ENCODE data around the gene RSAD1. TPM values are rescaled to one million over a fixed set of nuclear protein-coding genes. Genes with fewer than 3 reads are reported as not detected.

RSAD1 gene
- total RNA-seq, 4 donors from 2014 or later: 21.5 to 40.5 (median 26.5) TPM

DNA sequence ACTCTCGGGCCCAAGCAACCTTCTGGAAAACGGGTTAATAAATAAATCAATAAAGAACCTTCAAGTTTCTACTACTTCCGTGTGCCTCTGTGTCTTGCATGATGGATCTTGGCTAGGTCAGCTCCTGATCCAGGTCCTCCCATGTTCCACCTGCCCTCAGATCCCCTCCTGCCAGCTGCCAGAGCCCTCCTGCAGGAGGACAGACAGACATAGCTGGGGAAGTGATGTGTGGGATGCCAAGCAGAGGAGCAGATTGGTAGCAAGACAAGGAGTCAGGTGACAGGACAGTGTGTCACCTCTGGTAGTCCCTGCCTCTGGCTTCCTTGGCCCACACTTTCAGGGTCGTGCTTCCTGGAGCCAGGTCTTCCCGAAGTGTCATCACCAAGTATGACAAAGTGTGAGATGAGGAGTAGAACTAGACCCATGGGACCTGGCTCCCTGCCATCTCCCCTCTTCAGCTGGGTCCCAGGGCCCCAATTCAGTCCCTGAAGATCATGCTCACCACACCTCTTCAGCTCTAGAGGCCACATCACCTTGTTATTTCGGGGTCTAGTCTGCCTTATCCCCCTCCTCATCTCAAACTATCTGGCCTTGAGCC is 52.9 kb downstream of the RSAD1 start:
- no peak overlapping the region for H3K4me3 ChIP-seq (ENCODE audit: low read depth, poor library complexity, severe bottlenecking)
- no peak for DNase-seq (ENCODE audit: low spot score in 2 of 2)
- intact Hi-C loops (cut with DNase I; ENCODE audit: low total_unique reads): loop anchor here (10.0 kb wide), 1 partner anchor 47 kb away; no protein-coding TSS in a partner anchor
- TF ChIP-seq, protein P1, sequence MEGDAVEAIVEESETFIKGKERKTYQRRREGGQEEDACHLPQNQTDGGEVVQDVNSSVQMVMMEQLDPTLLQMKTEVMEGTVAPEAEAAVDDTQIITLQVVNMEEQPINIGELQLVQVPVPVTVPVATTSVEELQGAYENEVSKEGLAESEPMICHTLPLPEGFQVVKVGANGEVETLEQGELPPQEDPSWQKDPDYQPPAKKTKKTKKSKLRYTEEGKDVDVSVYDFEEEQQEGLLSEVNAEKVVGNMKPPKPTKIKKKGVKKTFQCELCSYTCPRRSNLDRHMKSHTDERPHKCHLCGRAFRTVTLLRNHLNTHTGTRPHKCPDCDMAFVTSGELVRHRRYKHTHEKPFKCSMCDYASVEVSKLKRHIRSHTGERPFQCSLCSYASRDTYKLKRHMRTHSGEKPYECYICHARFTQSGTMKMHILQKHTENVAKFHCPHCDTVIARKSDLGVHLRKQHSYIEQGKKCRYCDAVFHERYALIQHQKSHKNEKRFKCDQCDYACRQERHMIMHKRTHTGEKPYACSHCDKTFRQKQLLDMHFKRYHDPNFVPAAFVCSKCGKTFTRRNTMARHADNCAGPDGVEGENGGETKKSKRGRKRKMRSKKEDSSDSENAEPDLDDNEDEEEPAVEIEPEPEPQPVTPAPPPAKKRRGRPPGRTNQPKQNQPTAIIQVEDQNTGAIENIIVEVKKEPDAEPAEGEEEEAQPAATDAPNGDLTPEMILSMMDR (IDR thresholded peaks at IDR 0.05): no peak
- TF ChIP-seq POLR2A (IDR thresholded peaks at IDR 0.05): no peak
- 58 to 66% methylated on average over 6 of the region's 6 CpGs for WGBS, 2 donors

DNA sequence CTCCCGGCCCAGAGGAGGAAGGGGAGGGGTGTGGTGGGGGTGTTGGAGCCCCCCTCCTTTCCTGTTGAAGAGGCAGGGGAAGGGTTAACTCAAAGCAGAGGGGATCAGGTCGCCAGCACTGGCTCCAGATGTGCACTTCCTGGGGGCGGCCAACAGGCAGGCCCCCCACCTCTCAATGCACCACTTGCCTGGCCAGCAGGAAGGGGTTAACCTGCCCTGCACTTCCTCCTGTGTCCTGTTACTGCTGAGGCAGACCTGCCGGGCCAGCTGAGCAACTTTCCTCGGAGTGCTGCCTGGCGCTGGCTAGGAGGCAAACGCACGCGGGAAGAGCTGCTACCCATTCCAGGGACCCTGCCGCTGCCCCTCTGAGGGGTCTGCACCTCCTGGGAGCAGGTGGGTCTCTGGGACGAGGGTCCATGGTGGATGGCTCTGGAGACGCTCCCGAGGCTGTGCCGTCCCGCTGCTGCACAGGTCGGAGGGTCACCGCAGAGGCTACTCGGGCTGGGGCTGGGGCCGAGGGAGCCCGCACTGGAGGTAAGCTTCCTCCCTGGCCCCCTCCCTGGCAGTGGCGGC is 53.9 kb downstream of the RSAD1 start, which contains the start of gene EPN3:
Gene EPN3, plus strand, starts transcription at position 284 of the 573 bp plus-strand sequence. CDS start 3,822 bp downstream, outside the sequence.
- peak within 1 kb of the TSS; percentile 41 for H3K4me3 ChIP-seq (ENCODE audit: low read depth, poor library complexity, severe bottlenecking)
- intact Hi-C loops (cut with DNase I; ENCODE audit: low total_unique reads): loop anchor here (10.0 kb wide), 1 partner anchor 48 kb away; no protein-coding TSS in a partner anchor
- WGBS, 2 donors: 1% methylated on average over 14 to 20 of the region's 21 CpGs
- DNase-seq (ENCODE audit: low spot score in 2 of 2): peak; percentile 58 to 90
- TF ChIP-seq, protein P1 (IDR thresholded peaks at IDR 0.05): no peak
- no peak for TF ChIP-seq POLR2A (IDR thresholded peaks at IDR 0.05)

DNA sequence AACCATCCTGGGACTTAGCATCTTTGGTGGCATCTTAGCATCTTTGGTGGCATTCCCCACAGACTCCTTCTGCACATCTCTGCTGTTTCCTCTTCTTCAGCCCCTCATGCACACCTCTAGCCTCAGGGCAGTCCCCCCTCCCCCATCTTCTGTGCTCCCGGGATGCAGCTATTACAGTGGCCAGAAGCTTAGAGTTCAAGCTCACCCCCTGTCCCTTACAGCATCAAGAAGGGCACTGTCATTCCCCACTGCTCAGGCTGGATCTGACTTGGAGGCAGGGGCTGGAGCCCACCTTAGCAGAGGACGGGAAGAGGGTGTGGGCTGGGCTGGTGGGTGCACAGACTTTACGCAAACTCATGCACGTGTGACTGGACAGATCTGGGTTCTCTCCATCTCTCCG is 54.5 kb downstream of the RSAD1 start:
- intact Hi-C loops (cut with DNase I; ENCODE audit: low total_unique reads): loop anchor here (10.0 kb wide), 1 partner anchor 48 kb away; no protein-coding TSS in a partner anchor
- no peak for DNase-seq (ENCODE audit: low spot score in 2 of 2)
- TF ChIP-seq, protein P1 (IDR thresholded peaks at IDR 0.05): no peak
- no peak for TF ChIP-seq POLR2A (IDR thresholded peaks at IDR 0.05)
- 0 to 6% methylated on average over 5 of the region's 5 CpGs for whole genome bisulfite sequencing, 2 donors
- H3K4me3 ChIP-seq (ENCODE audit: low read depth, poor library complexity, severe bottlenecking): peak overlapping the region; percentile 41

GRCh38 chr17:50533720-50534148 is 55.1 kb downstream of the RSAD1 start:
- H3K4me3 ChIP-seq (ENCODE audit: low read depth, poor library complexity, severe bottlenecking): peak overlapping the region; percentile 41
- TF ChIP-seq, protein P1 (IDR thresholded peaks at IDR 0.05): no peak
- TF ChIP-seq POLR2A (IDR thresholded peaks at IDR 0.05): no peak
- intact Hi-C loops (cut with DNase I; ENCODE audit: low total_unique reads): loop anchor here (10.0 kb wide), 1 partner anchor 49 kb away; no protein-coding TSS in a partner anchor
- DNase-seq (ENCODE audit: low spot score in 2 of 2): no peak
- WGBS, 2 donors: 1 to 3% methylated on average over 17 of the region's 17 CpGs

DNA sequence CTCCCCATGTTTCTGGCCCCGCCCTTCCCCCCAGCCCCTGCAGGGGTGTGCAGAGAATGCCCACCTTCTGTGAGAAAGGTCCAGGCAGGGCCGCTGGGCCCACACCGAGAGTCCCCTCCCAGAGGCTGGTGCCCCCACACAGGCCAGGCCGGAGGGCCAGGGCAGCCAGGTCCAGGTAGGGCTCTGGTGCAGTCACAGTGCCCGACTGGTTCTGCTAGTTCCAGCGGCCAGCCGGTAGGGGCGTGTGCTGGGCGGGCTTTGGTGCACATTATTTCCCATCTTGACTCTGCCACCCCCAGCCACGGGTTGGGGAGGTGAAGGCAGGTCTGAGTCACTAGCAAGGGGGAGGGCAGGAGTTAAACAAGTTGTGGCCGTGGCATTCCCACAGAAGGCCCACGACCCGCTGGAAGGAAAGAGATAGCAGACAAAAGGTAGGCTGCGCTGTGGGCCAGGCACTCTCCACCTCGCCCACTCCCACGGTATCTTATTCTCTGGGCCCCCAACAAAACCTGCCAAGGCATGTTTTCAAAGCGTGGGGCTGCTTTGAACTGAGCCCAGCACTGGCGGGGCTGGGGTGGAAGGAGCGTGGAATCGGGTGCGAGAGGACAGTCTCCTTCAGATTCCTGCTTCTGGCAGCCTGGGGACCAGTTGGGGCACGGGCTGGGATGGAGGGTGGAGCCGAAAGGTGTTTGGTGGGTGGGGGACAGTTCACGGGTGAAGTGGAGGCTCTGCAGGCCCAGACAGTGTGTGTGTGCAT is 55.7 kb downstream of the RSAD1 start:
- no peak for TF ChIP-seq POLR2A (IDR thresholded peaks at IDR 0.05)
- TF ChIP-seq, protein P1 (IDR thresholded peaks at IDR 0.05): no peak
- intact Hi-C loops (cut with DNase I; ENCODE audit: low total_unique reads): loop anchor here (10.0 kb wide), 1 partner anchor 50 kb away; no protein-coding TSS in a partner anchor
- 35 to 41% methylated on average over 21 to 24 of the region's 24 CpGs for WGBS, 2 donors
- peak overlapping the region; percentile 15 for H3K4me3 ChIP-seq (ENCODE audit: low read depth, poor library complexity, severe bottlenecking)
- DNase-seq (ENCODE audit: low spot score in 2 of 2): peak in 1 of 2 donors; percentile 89
